ENCODE measurements around the gene SINHCAF.
A peak's percentile ranks its signal among the peaks of the same experiment; 100 is the strongest.

SINHCAF gene

DNA sequence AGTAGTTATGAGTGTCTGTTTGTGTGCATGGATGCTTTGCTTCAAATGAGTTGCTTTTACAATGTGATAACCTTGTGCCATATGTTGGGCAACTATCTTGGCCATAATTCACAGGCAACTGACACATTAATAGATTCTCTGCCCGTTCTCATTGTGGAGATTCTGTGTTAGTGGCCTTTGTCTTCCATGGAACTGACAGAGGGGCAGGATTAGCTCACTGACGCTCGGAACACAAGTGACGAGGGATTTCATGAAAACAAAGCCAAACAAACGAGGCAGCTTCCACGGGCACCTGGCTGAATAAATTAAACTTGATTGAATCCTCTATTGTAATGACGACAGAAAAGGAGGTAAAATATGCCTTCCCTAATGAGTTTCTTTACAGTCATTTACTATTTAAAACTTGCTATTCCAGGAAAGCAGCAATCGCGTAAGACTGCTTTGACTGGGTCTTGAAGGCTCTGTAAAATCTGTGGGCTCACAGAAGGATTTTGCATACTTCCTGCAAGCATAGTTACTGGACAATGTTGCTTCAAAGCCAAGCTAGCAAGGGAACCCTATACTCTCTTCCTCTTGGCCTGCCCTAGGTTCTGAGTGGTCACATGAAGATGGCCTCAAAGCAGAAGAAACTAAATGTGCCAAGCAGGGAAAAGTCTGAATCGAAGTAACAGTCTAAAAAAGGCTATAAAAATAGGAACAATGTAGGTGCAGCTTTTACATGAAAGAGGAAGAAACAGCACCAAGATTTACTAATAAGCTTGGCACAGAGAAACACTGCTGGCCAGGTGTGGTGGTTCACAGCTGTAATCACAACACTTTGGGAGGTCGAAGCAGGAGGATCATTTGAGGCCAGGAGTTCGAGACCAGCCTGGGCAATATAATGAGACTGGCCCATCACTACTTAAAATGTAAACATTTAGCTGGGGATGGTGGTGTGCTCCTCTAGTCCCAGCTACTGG is 28.1 kb upstream of the SINHCAF start:
- no peak overlapping the region for H3K4me3 ChIP-seq (ENCODE audit: low read length)
- no peak for TF ChIP-seq ZNF274 (IDR thresholded peaks at IDR 0.05; ENCODE audit: low read depth, low read length)

DNA sequence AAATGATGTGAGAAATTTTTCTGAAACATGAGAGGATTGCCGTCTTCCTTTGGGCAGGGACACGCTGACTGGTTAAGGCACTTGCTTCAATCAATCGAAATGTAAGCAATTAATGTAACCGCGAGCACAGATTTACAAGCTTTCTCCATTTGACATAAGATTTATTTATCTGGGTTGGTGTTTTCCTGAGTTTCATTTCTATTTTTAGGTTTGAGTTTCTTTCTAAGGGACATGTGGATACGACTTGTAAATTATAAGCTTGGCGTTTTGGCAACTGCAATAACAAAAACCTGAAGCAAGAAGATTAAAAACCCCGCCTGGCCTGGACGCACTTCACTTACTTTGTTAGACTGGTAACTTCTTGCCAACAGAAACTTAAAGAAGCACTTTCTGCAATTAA is 20.3 kb upstream of the SINHCAF start:
- H3K4me3 ChIP-seq (ENCODE audit: low read length): no peak overlapping the region

GRCh38 chr12:31343139-31343538 is 17.2 kb upstream of the SINHCAF start:
- no peak overlapping the region for H3K4me3 ChIP-seq (ENCODE audit: low read length)
- TF ChIP-seq ZNF274 (IDR thresholded peaks at IDR 0.05; ENCODE audit: low read depth, low read length): no peak

More for the DNA sequence above, 20.3 kb upstream of the SINHCAF start:
- no peak for TF ChIP-seq ZNF274 (IDR thresholded peaks at IDR 0.05; ENCODE audit: low read depth, low read length)

GRCh38 chr12:31342286-31342685 is 16.3 kb upstream of the SINHCAF start:
- TF ChIP-seq ZNF274 (IDR thresholded peaks at IDR 0.05; ENCODE audit: low read depth, low read length): no peak
- no peak overlapping the region for H3K4me3 ChIP-seq (ENCODE audit: low read length)

- H3K4me3 ChIP-seq (ENCODE audit: low read length): no peak overlapping the region
- TF ChIP-seq ZNF274 (IDR thresholded peaks at IDR 0.05; ENCODE audit: low read depth, low read length): no peak
Measured at GRCh38 chr12:31339831-31340622, 14.1 kb upstream of the SINHCAF start.

DNA sequence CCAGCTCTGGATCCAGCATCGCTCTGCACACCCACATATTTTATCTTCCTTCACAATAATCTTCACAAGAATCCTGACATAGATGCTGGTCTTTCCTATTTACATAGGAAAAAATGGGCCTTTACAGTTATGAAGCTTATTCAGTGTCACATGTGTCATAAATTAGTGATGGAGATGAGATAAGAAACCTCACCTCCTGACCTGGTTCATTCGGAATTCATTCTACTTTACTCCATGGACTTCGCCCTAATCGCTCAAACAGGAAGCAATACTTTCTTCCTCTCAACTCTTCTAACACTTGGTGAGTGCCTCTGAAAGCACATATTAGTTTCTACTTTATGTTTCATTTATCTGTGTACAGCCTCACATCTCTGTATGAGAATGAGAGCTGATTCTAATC is 12.0 kb upstream of the SINHCAF start:
- no peak overlapping the region for H3K4me3 ChIP-seq (ENCODE audit: low read length)
- no peak for TF ChIP-seq ZNF274 (IDR thresholded peaks at IDR 0.05; ENCODE audit: low read depth, low read length)

DNA sequence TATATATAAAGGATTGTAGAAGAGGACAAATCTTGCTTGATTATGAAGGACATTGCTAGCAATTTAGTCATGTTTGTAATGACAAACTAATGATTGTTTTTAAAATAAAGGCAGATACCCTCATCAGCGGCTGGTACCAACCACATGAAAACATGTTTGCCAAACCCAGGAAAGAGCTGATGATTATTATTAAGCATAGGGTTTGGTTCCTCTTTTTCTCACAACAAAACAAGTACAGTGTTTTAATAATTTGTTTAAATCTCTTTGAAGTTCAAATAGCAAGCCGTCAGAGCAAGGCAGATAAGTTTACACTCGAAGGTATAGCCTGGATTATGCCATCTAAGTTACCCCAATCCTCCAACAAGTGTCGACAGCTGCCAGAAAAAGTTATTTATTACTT is 5.3 kb upstream of the SINHCAF start:
- no peak overlapping the region for H3K4me3 ChIP-seq (ENCODE audit: low read length)
- no peak for TF ChIP-seq ZNF274 (IDR thresholded peaks at IDR 0.05; ENCODE audit: low read depth, low read length)

- no peak for TF ChIP-seq ZNF274 (IDR thresholded peaks at IDR 0.05; ENCODE audit: low read depth, low read length)
- H3K4me3 ChIP-seq (ENCODE audit: low read length): peak overlapping the region; percentile 60; the same call in 1 of the 2 replicates
Measured at GRCh38 chr12:31326736-31327659, 1.0 kb upstream of the SINHCAF start.

- no peak for TF ChIP-seq ZNF274 (IDR thresholded peaks at IDR 0.05; ENCODE audit: low read depth, low read length)
- peak overlapping the region; percentile 84 for H3K4me3 ChIP-seq (ENCODE audit: low read length)
Measured at GRCh38 chr12:31325524-31325875, 450 bp downstream of the SINHCAF start.

- H3K4me3 ChIP-seq (ENCODE audit: low read length): peak overlapping the region; percentile 84
- no peak for TF ChIP-seq ZNF274 (IDR thresholded peaks at IDR 0.05; ENCODE audit: low read depth, low read length)
Measured at GRCh38 chr12:31324845-31325523, 966 bp downstream of the SINHCAF start.

GRCh38 chr12:31324116-31324844 is 1.7 kb downstream of the SINHCAF start:
- peak overlapping the region; percentile 84 for H3K4me3 ChIP-seq (ENCODE audit: low read length)

DNA sequence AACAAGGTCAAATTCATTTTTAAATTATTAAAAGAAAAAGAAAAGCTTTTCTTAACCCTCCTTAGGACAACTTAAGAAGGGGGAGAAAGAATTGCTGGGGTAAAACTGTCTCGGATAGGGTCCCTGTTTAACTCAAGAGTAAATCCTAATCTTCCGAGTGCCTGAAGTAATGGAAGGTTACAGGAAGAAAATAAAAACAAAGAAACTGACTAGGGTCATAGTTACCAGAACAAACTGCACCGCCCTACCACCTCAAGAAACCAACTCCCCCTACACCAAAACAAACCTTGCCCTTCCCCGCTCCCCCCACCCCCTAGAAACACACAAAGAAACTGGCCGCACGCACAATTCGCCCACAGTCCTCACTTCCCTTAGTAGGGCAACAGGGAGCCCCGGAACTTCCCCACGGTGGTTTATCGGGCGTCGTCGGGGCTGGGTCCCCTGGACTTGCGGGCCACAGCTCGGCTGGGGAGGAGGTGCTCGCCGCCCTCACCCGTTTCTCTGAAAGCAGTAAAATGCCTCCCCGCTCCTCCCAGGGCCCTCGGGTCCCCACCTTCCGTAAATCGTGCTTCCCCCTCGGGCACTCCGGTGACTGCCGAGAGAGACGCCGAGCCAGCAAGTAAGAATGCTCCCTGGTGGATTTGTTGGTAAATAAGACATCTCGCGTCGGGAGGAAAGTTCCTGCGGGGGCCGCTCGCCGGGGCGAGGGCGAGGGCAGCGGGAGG is 2.4 kb downstream of the SINHCAF start:
- peak overlapping the region; percentile 84 for H3K4me3 ChIP-seq (ENCODE audit: low read length)
- no peak for TF ChIP-seq ZNF274 (IDR thresholded peaks at IDR 0.05; ENCODE audit: low read depth, low read length)

More at GRCh38 chr12:31324116-31324844, 1.7 kb downstream of the SINHCAF start:
- no peak for TF ChIP-seq ZNF274 (IDR thresholded peaks at IDR 0.05; ENCODE audit: low read depth, low read length)

All from GM08714 (cell line).